H9 (cell line): ENCODE data around the gene KRT40. TPM values are rescaled to one million over a fixed set of nuclear protein-coding genes. Genes with fewer than 3 reads are reported as not detected.
A peak's percentile ranks its signal among the peaks of the same experiment; 100 is the strongest.

Experiments used
- DNase-seq: peaks from one replicate; pipeline ENCODE4 v3.0.0-alpha.2; 2017
- H2AFZ ChIP-seq: one replicate; pipeline ENCODE4 v1.6.1; 2013; ENCODE audit warnings: mild to moderate bottlenecking, low read length, control low read depth, moderate library complexity
- H2AK5ac ChIP-seq: 2 replicates; pipeline ENCODE4 v1.6.1; 2013; ENCODE audit warnings: low read length, control low read depth, mixed read lengths; ENCODE audit not compliant: insufficient read length
- H2BK120ac ChIP-seq: one replicate; pipeline ENCODE4 v1.6.1; 2013; ENCODE audit warnings: low read depth, mild to moderate bottlenecking, low read length, control low read depth, inconsistent platforms; ENCODE audit not compliant: poor library complexity, severe bottlenecking
- H2BK12ac ChIP-seq: 2 replicates; pipeline ENCODE4 v1.6.1; 2013; ENCODE audit warnings: low read length, control low read depth, mixed read lengths, low read depth; ENCODE audit not compliant: insufficient read length
- H2BK15ac ChIP-seq: 2 replicates; pipeline ENCODE4 v1.6.1; 2013; ENCODE audit warnings: low read depth, low read length, control low read depth
- H2BK20ac ChIP-seq: one replicate; pipeline ENCODE4 v1.6.1; 2013; ENCODE audit warnings: low read depth, mild to moderate bottlenecking, low read length, control low read depth, inconsistent platforms; ENCODE audit not compliant: poor library complexity, severe bottlenecking
- H2BK5ac ChIP-seq: 2 replicates; pipeline ENCODE4 v1.6.1; 2013; ENCODE audit warnings: low read length, control low read depth, mixed read lengths; ENCODE audit not compliant: insufficient read length
- H3K14ac ChIP-seq: 2 replicates; pipeline ENCODE4 v1.6.1; 2013; ENCODE audit warnings: low read length, control low read depth; ENCODE audit not compliant: insufficient read depth
- H3K18ac ChIP-seq: 2 replicates; pipeline ENCODE4 v1.6.1; 2013; ENCODE audit warnings: low read depth, mild to moderate bottlenecking, mixed read lengths, low read length, control low read depth; ENCODE audit not compliant: insufficient read length
- H3K23ac ChIP-seq: 2 replicates; pipeline ENCODE4 v1.6.1; 2013; ENCODE audit warnings: low read length, control low read depth, mixed read lengths, low read depth; ENCODE audit not compliant: insufficient read length
- H3K23me2 ChIP-seq: 2 replicates; pipeline ENCODE4 v1.6.1; 2013; ENCODE audit warnings: low read depth, mild to moderate bottlenecking, mixed read lengths, low read length, control low read depth; ENCODE audit not compliant: insufficient read length, poor library complexity, severe bottlenecking
- H3K27ac ChIP-seq: 2 replicates; pipeline ENCODE4 v1.5.1; 2013; ENCODE audit warnings: low read length, control low read depth, mixed read lengths, low read depth; ENCODE audit not compliant: insufficient read length
- H3K27me3 ChIP-seq: 2 replicates; pipeline ENCODE4 v1.6.1; 2013; ENCODE audit warnings: low read length, control low read depth, inconsistent platforms; ENCODE audit not compliant: insufficient read depth
- H3K4ac ChIP-seq: 2 replicates; pipeline ENCODE4 v1.6.1; 2013; ENCODE audit warnings: low read depth, mild to moderate bottlenecking, control low read depth, inconsistent platforms, low read length, moderate library complexity
- H3K4me1 ChIP-seq: 2 replicates; pipeline ENCODE4 v1.6.1; 2013; ENCODE audit warnings: low read length, control low read depth, inconsistent platforms; ENCODE audit not compliant: insufficient read depth
- H3K4me2 ChIP-seq: 2 replicates; pipeline ENCODE4 v1.6.1; 2013; ENCODE audit warnings: low read length, control low read depth, mixed read lengths; ENCODE audit not compliant: insufficient read length, insufficient read depth
- H3K56ac ChIP-seq: 2 replicates; pipeline ENCODE4 v1.6.1; 2013; ENCODE audit warnings: low read depth, mild to moderate bottlenecking, mixed read lengths, low read length, control low read depth; ENCODE audit not compliant: insufficient read length
- H3K79me1 ChIP-seq: 2 replicates; pipeline ENCODE4 v1.6.1; 2013; ENCODE audit warnings: low read depth, mild to moderate bottlenecking, moderate library complexity, low read length, control low read depth, inconsistent platforms; ENCODE audit not compliant: insufficient read depth, poor library complexity, severe bottlenecking
- H3K79me2 ChIP-seq: 2 replicates; pipeline ENCODE4 v1.6.1; 2013; ENCODE audit warnings: low read length, control low read depth, inconsistent platforms; ENCODE audit not compliant: insufficient read depth
- H3K9ac ChIP-seq: 2 replicates; pipeline ENCODE4 v1.6.1; 2013; ENCODE audit warnings: low read length, control low read depth, mixed read lengths; ENCODE audit not compliant: insufficient read length; ENCODE audit errors: extremely low read depth
- H3K9me3 ChIP-seq: one replicate; pipeline ENCODE4 v1.6.1; 2013; ENCODE audit warnings: low read depth, low read length, inconsistent platforms; ENCODE audit not compliant: control insufficient read depth
- H3T11ph ChIP-seq: one replicate; pipeline ENCODE4 v1.6.1; 2013; ENCODE audit warnings: mild to moderate bottlenecking, low read length, control low read depth, inconsistent platforms
- H4K20me1 ChIP-seq: one replicate; pipeline ENCODE4 v1.6.1; 2013; ENCODE audit not compliant: control insufficient read depth, insufficient read length, insufficient read depth
- H4K5ac ChIP-seq: 2 replicates; pipeline ENCODE4 v1.6.1; 2013; ENCODE audit warnings: low read depth, mild to moderate bottlenecking, mixed read lengths, low read length, control low read depth; ENCODE audit not compliant: insufficient read length
- H4K8ac ChIP-seq: replicated peaks from 2 replicates; pipeline ENCODE4 v1.6.1; 2013; ENCODE audit warnings: low read length, control low read depth, mixed read lengths, low read depth; ENCODE audit not compliant: insufficient read length
- H4K91ac ChIP-seq: 2 replicates; pipeline ENCODE4 v1.6.1; 2013; ENCODE audit warnings: low read depth, mild to moderate bottlenecking, moderate library complexity, mixed read lengths, low read length, control low read depth; ENCODE audit not compliant: insufficient read length
- H3K27ac Mint-ChIP-seq, 3 experiments: 2 replicates in 2 of 3; 3 replicates in 1 of 3; pipeline ENCODE4 v1.8.0; 2020 to 2021; ENCODE audit warnings: mixed read lengths in 3 of 3, mild to moderate bottlenecking in 1 of 3, moderate library complexity in 1 of 3
- H3K27me3 Mint-ChIP-seq: 2 replicates; pipeline ENCODE4 v1.8.0; 2021; ENCODE audit warnings: low read depth, mild to moderate bottlenecking, moderate library complexity, mixed read lengths
- H3K36me3 Mint-ChIP-seq, 3 experiments: 2 replicates in 2 of 3; 3 replicates in 1 of 3; pipeline ENCODE4 v1.8.0; 2020 to 2021; ENCODE audit warnings: low read depth in 3 of 3, mixed read lengths in 3 of 3; ENCODE audit not compliant: insufficient read depth in 1 of 3
- H3K4me1 Mint-ChIP-seq, 2 experiments: 2 replicates each; pipeline ENCODE4 v1.8.0; 2020; ENCODE audit warnings: mixed read lengths in 2 of 2
- H3K4me3 Mint-ChIP-seq, 2 experiments: 2 replicates in 1 of 2; 3 replicates in 1 of 2; pipeline ENCODE4 v1.8.0; 2020 to 2021; ENCODE audit warnings: mild to moderate bottlenecking in 2 of 2, mixed read lengths in 2 of 2, moderate library complexity in 1 of 2
- H3K9me3 Mint-ChIP-seq, 2 experiments: 2 replicates in 1 of 2; 3 replicates in 1 of 2; pipeline ENCODE4 v1.8.0; 2020; ENCODE audit warnings: mild to moderate bottlenecking in 2 of 2, mixed read lengths in 2 of 2, moderate library complexity in 1 of 2
- WGBS: extraction: QIAGEN DNeasy Blood & Tissue Kit; methylation state at CpG from one replicate; pipeline ENCODE4 v1.1.7; 2013; ENCODE audit warnings: missing lambda C conversion rate, low lambda C conversion rate, mixed read lengths; ENCODE audit not compliant: insufficient read length; ENCODE audit errors: extremely low coverage; 5-methylcytosine and 5-hydroxymethylcytosine counted together
- total RNA-seq: library from RNA; stranded (reverse); gene quantifications from 2 replicates; pipeline ENCODE4 v1.2.1, GENCODE V29; 2021
- TF ChIP-seq, protein P1 (sequence below): fragments of 200-600 bp; sonication (generic); conservative IDR thresholded peaks from 3 replicates; pipeline ENCODE4 v1.8.0; 2021; ENCODE audit warnings: antibody characterized with exemption, mild to moderate bottlenecking

The KRT40 gene
- total RNA-seq, 1 experiment from 2014 or later, result not detected

DNA sequence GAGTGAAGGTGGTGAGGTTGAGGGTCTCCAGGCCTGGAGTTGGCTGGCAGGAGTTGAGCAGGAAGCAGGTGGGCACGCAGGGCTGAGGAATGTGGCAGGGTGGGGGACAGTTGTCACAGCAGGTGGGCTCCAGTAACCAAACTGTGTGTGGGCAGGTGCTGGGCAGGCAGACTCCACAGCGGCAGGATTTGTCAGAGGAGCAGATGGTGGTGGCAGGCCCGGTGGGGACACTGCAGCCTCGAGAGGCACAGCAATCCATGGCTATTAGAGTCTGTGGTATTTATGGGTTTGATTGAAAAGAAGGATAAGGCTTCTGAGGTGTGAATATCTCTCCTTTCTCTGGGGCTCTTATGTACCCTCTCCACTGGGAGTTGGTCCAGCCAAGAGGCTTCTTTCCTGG lies 9.7 kb upstream of the KRT40 start, which contains the start of gene KRTAP3-3:
KRTAP3-3 (minus strand) TSS at position 326 of the 400 bp plus-strand sequence; CDS start at position 259, 67 bp downstream.
- no peaks in the 10 kb centered on the region for H3K23me2 ChIP-seq
- no peaks in the 10 kb centered on the region for H4K20me1 ChIP-seq
- Mint-ChIP-seq H3K36me3 (no peaks in the 10 kb centered on the region; a peak in 1 of 7 replicates), H3K4me3 (no peak within 1 kb of the TSS), H3K27me3 (no peaks in the 10 kb centered on the region; the same call in 1 of the 2 replicates), H3K27ac (peak within 1 kb of the TSS in 2 of 3 experiments; percentile 66 to 84; a peak in 4 of 7 replicates), H3K4me1 (peaks cover 0 to 3% of the 10 kb centered on the region in 2 experiments; a peak in 1 of 4 replicates), H3K9me3 (no peaks in the 10 kb centered on the region)
- no peak within 1 kb of the TSS for H2BK120ac ChIP-seq
- no peaks in the 10 kb centered on the region for H3K4me1 ChIP-seq
- no peak within 1 kb of the TSS for H3K23ac ChIP-seq
- no peak within 1 kb of the TSS for H4K91ac ChIP-seq
- DNase-seq, result no peak
- H3T11ph ChIP-seq, result no peak within 1 kb of the TSS
- no CpG with 5 or more reads among the region's 4 CpGs for WGBS
- no peak within 1 kb of the TSS for H4K5ac ChIP-seq
- H4K8ac ChIP-seq, result no peak within 1 kb of the TSS
- no peak within 1 kb of the TSS for H2BK5ac ChIP-seq
- no peaks in the 10 kb centered on the region for H3K79me1 ChIP-seq
- H3K18ac ChIP-seq, result no peak within 1 kb of the TSS
- H2AFZ ChIP-seq, result no peak within 1 kb of the TSS
- H2BK20ac ChIP-seq, result no peak within 1 kb of the TSS
- H3K4me2 ChIP-seq, result no peak within 1 kb of the TSS
- H3K27me3 ChIP-seq, result no peaks in the 10 kb centered on the region
- no peak within 1 kb of the TSS for H2BK15ac ChIP-seq
- H3K4ac ChIP-seq, result no peak within 1 kb of the TSS
- TF ChIP-seq, protein P1, sequence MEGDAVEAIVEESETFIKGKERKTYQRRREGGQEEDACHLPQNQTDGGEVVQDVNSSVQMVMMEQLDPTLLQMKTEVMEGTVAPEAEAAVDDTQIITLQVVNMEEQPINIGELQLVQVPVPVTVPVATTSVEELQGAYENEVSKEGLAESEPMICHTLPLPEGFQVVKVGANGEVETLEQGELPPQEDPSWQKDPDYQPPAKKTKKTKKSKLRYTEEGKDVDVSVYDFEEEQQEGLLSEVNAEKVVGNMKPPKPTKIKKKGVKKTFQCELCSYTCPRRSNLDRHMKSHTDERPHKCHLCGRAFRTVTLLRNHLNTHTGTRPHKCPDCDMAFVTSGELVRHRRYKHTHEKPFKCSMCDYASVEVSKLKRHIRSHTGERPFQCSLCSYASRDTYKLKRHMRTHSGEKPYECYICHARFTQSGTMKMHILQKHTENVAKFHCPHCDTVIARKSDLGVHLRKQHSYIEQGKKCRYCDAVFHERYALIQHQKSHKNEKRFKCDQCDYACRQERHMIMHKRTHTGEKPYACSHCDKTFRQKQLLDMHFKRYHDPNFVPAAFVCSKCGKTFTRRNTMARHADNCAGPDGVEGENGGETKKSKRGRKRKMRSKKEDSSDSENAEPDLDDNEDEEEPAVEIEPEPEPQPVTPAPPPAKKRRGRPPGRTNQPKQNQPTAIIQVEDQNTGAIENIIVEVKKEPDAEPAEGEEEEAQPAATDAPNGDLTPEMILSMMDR, result no peak
- no peak within 1 kb of the TSS for H3K9ac ChIP-seq
- no peak within 1 kb of the TSS for H3K56ac ChIP-seq
- H3K14ac ChIP-seq, result no peak within 1 kb of the TSS
- H2AK5ac ChIP-seq, result no peak within 1 kb of the TSS
- H3K9me3 ChIP-seq, result no peaks in the 10 kb centered on the region
- H3K27ac ChIP-seq, result no peak within 1 kb of the TSS
- no peaks in the 10 kb centered on the region for H3K79me2 ChIP-seq
- H2BK12ac ChIP-seq, result no peak within 1 kb of the TSS
